GM12874 (cell line): Measurements from ENCODE around the gene SCAI.

Source experiments
- CTCF ChIP-seq: IDR thresholded peaks from 2 replicates; pipeline ENCODE4 v1.5.1; 2011; ENCODE audit warnings: low read depth, mild to moderate bottlenecking, control low read depth, low read length, moderate library complexity; ENCODE audit not compliant: insufficient read depth

SCAI gene

GRCh38 chr9:124906966-124907365 is 236.4 kb downstream of the SCAI start:
- no peak for TF ChIP-seq CTCF

GRCh38 chr9:124899845-124900244 is 243.5 kb downstream of the SCAI start:
- TF ChIP-seq CTCF: no peak

GRCh38 chr9:124897570-124898460 is 245.5 kb downstream of the SCAI start:
- no peak for TF ChIP-seq CTCF

GRCh38 chr9:124894741-124895170 is 248.6 kb downstream of the SCAI start:
- peak; percentile 52 for TF ChIP-seq CTCF

GRCh38 chr9:124894035-124894740 is 249.1 kb downstream of the SCAI start:
- TF ChIP-seq CTCF: no peak
